Peyer's patch (tissue), 4 donors: ENCODE results near the gene PHLDA1. TPM values are rescaled to one million over a fixed set of nuclear protein-coding genes. Genes with fewer than 3 reads are reported as not detected.

Experiments
- DNase-seq, 3 donors: peaks; one replicate each; pipeline ENCODE4 v3.0.0-alpha.2; 2017 to 2019
- H3K27ac ChIP-seq, 4 donors: fragments of 200-600 bp; sonication (generic); one replicate each; pipeline ENCODE4 v1.5.1; 2016 to 2019
- H3K27me3 ChIP-seq, 2 donors: fragments of 200-600 bp; sonication (generic); one replicate each; pipeline ENCODE4 v1.5.1; 2019
- H3K36me3 ChIP-seq, 3 donors: fragments of 200-600 bp; sonication (generic); one replicate each; pipeline ENCODE4 v1.5.1; 2016 to 2019
- H3K4me1 ChIP-seq, 4 donors: fragments of 200-600 bp; sonication (generic); one replicate each; pipeline ENCODE4 v1.5.1; 2016 to 2019
- H3K4me3 ChIP-seq, 4 donors: fragments of 200-600 bp; sonication (generic); 1 replicate in 3 of 4; 2 replicates in 1 of 4; pipeline ENCODE4 v1.5.1; 2016 to 2019; ENCODE audit warnings: mild to moderate bottlenecking in 1 of 4
- H3K9me3 ChIP-seq, 4 donors: fragments of 200-600 bp; sonication (generic); one replicate each; pipeline ENCODE4 v1.5.1; 2016 to 2019; ENCODE audit warnings: mild to moderate bottlenecking in 1 of 4
- CTCF ChIP-seq, 6 experiments: fragments of 450-650 bp in 4 of 6; fragments of 200-600 bp in 2 of 6; sonication (generic) in 1 of 6; IDR thresholded peaks; one replicate each; pipeline ENCODE4 v1.5.1; 2017 to 2019; ENCODE audit warnings: antibody characterized with exemption in 6 of 6, mild to moderate bottlenecking in 3 of 6, moderate library complexity in 1 of 6
- POLR2A ChIP-seq, 2 donors: fragments of 450-650 bp; IDR thresholded peaks; one replicate each; pipeline ENCODE4 v1.5.1; 2017; ENCODE audit warnings: antibody characterized with exemption in 2 of 2, mild to moderate bottlenecking in 2 of 2, moderate library complexity in 2 of 2
- total RNA-seq, 4 donors: library from RNA; depleted of rRNA; stranded (reverse); fragments of >200 nt; gene quantifications; one replicate each; pipeline ENCODE4 v1.1.0, GENCODE V29; 2016

PHLDA1 gene
- total RNA-seq, 4 donors from 2014 or later: 4.6 to 25.6 (median 6.0) TPM

GRCh38 chr12:76026643-76027063 lies 4.9 kb downstream of the PHLDA1 start:
- DNase-seq: no peak
- Histone ChIP-seq H3K9me3 (no peaks in the 10 kb centered on the region), H3K27ac (peak overlapping the region in 1 of 4 donors; percentile 41), H3K4me1 (peaks cover 0 to 7% (median 1%) of the 10 kb centered on the region in 4 donors), H3K36me3 (no peaks in the 10 kb centered on the region), H3K4me3 (no peak overlapping the region), H3K27me3 (no peaks in the 10 kb centered on the region)
- TF ChIP-seq CTCF (IDR thresholded peaks at IDR 0.05) (no peak), POLR2A (IDR thresholded peaks at IDR 0.05) (no peak)

DNA sequence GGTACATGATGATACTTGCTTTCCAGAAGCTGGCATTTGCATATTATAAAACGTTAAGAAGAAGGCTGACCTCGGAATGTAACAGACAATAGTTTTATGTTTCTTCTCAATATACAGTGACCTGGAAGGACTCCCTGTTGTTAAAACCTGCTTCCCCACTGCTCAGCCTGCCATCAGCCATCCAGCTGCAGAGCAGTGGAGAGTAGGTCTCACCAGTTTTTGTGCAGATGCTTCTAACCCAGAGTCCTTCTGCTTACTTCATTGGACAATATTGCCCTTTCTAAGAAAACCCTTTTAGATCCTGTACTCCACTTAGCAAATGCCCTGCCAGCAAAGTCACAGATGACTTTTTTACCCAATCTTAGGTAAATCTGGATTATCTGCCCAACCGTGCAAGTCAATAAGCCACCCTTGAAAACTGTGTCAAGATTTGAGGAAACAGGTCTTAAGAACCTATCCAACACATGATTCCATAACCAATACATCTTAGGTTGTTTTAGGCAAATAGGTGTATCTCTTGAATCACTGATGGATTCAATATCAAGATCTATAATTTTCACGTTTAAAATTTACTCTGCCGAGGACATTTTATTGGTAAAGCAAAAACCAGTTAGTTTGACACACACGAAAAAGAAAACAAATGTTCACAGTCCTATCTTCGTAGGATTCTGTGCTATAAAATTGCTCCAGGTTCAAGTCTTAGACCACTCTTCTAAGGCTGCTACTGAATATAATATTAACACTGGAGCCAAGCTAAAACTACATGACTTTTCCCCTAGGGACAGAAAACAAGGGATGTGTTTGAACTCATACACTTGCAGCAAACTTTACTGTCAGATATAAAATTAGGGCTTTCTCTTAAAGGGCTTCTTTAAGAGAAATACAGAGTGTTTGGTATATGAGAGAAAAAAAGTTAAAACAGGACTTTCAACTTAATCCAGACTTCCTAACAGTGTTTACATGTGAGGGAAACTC lies 5.7 kb downstream of the PHLDA1 start:
- H3K27ac ChIP-seq: peak overlapping the region in 2 of 4 donors; percentile 17 to 41
- no peaks in the 10 kb centered on the region for H3K36me3 ChIP-seq
- no peak overlapping the region for H3K4me3 ChIP-seq
- no peaks in the 10 kb centered on the region for H3K9me3 ChIP-seq
- TF ChIP-seq POLR2A (IDR thresholded peaks at IDR 0.05): no peak
- TF ChIP-seq CTCF (IDR thresholded peaks at IDR 0.05): no peak
- H3K4me1 ChIP-seq: peaks cover 0 to 7% (median 1%) of the 10 kb centered on the region in 4 donors
- H3K27me3 ChIP-seq: no peaks in the 10 kb centered on the region
- DNase-seq: no peak

- no peak overlapping the region for H3K27ac ChIP-seq
- H3K4me3 ChIP-seq: no peak overlapping the region
- H3K27me3 ChIP-seq: no peaks in the 10 kb centered on the region
- peaks cover 0 to 3% (median under 1%) of the 10 kb centered on the region in 4 donors for H3K4me1 ChIP-seq
- no peak for TF ChIP-seq POLR2A (IDR thresholded peaks at IDR 0.05)
- TF ChIP-seq CTCF (IDR thresholded peaks at IDR 0.05): no peak
- DNase-seq: no peak
- H3K9me3 ChIP-seq: no peaks in the 10 kb centered on the region
- no peaks in the 10 kb centered on the region for H3K36me3 ChIP-seq
These were observed 6.5 kb downstream of the PHLDA1 start for GRCh38 chr12:76024942-76025600.

DNA sequence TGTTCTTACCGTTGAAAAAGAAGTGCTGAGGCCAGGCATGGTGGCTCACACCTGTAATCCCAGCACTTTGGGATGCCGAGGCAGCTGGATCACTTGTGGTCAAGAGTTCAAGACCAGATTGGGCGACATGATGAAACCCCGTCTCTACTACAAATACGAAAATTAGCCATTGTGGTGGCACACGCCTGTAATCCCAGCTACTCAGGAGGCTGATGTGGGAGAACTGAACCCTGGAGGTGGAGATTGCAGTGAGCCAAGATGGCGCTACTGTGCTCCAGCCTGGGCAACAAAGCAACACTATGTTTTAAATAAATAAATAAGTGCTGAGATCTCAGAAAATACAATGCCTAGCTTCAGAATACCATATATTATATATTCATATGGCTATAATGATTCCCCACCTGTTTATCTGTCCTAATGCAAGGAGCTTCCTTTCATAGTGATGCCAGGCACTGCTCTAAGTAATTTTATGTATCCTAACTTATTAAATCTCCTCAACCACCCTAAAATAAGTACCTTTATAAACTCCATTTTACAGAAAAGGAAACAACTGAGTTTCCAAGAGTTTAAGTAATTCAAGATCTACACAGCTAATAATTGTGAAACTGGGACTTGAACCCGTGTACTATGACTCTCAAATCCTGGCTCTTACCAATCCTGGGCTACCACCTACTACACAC lies 7.3 kb downstream of the PHLDA1 start:
- no peaks in the 10 kb centered on the region for H3K27me3 ChIP-seq
- no peak overlapping the region for H3K27ac ChIP-seq
- H3K36me3 ChIP-seq: no peaks in the 10 kb centered on the region
- no peak for TF ChIP-seq POLR2A (IDR thresholded peaks at IDR 0.05)
- no peak for TF ChIP-seq CTCF (IDR thresholded peaks at IDR 0.05)
- no peaks in the 10 kb centered on the region for H3K4me1 ChIP-seq
- H3K9me3 ChIP-seq: no peaks in the 10 kb centered on the region
- DNase-seq: no peak
- no peak overlapping the region for H3K4me3 ChIP-seq

GRCh38 chr12:76023069-76023690 lies 8.4 kb downstream of the PHLDA1 start:
- TF ChIP-seq CTCF (IDR thresholded peaks at IDR 0.05): no peak
- TF ChIP-seq POLR2A (IDR thresholded peaks at IDR 0.05): no peak
- Histone ChIP-seq H3K27ac (no peak overlapping the region), H3K36me3 (no peaks in the 10 kb centered on the region), H3K27me3 (no peaks in the 10 kb centered on the region), H3K9me3 (no peaks in the 10 kb centered on the region), H3K4me1 (no peaks in the 10 kb centered on the region), H3K4me3 (no peak overlapping the region)
- DNase-seq: no peak
